Measurements from ENCODE around the gene LDLRAD3.

DNA sequence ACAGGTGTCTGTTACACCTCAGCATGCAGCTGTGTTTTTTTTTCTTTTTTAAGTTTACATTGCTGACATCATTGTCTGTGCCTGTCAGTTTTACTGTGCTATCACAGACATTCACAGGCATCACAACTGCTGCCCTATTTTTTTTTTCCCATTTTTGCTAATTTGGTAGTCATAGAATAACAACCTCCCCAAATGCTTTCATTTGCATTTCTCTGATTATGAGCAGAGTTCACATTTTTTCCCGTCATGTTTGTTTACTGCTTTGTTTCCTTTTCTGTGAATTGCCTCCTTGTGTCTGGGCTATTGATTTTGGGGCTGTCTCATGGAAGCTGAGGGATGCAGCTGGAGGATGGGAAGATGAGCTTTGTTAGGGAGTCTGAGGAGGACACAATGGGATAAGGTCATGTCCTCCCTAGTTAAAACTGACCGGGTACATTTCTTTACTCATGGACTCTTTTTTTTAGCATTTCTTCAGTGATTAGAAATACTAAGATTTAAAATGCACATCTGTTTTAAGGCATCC, 155.1 kb downstream of the LDLRAD3 start:
- no peak for TF ChIP-seq EZH2 (IDR thresholded peaks at IDR 0.05)
- TF ChIP-seq, protein P1, sequence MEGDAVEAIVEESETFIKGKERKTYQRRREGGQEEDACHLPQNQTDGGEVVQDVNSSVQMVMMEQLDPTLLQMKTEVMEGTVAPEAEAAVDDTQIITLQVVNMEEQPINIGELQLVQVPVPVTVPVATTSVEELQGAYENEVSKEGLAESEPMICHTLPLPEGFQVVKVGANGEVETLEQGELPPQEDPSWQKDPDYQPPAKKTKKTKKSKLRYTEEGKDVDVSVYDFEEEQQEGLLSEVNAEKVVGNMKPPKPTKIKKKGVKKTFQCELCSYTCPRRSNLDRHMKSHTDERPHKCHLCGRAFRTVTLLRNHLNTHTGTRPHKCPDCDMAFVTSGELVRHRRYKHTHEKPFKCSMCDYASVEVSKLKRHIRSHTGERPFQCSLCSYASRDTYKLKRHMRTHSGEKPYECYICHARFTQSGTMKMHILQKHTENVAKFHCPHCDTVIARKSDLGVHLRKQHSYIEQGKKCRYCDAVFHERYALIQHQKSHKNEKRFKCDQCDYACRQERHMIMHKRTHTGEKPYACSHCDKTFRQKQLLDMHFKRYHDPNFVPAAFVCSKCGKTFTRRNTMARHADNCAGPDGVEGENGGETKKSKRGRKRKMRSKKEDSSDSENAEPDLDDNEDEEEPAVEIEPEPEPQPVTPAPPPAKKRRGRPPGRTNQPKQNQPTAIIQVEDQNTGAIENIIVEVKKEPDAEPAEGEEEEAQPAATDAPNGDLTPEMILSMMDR (IDR thresholded peaks at IDR 0.05) = no peak
- no peak for TF ChIP-seq EZH2phosphoT487 (IDR thresholded peaks at IDR 0.05)
